Measurements from ENCODE around the gene LENEP. TPM values are rescaled to one million over a fixed set of nuclear protein-coding genes. Genes with fewer than 3 reads are reported as not detected.
"Not testable (repeated sequence)": the region's sequence is repeated elsewhere in the genome, so short reads cannot be mapped to it uniquely, and the experiment has no call there.

The LENEP gene
- total and polyA plus RNA-seq, 4 experiments from 2014 or later, result 1.1 to 3.1 TPM; not detected in 2

DNA sequence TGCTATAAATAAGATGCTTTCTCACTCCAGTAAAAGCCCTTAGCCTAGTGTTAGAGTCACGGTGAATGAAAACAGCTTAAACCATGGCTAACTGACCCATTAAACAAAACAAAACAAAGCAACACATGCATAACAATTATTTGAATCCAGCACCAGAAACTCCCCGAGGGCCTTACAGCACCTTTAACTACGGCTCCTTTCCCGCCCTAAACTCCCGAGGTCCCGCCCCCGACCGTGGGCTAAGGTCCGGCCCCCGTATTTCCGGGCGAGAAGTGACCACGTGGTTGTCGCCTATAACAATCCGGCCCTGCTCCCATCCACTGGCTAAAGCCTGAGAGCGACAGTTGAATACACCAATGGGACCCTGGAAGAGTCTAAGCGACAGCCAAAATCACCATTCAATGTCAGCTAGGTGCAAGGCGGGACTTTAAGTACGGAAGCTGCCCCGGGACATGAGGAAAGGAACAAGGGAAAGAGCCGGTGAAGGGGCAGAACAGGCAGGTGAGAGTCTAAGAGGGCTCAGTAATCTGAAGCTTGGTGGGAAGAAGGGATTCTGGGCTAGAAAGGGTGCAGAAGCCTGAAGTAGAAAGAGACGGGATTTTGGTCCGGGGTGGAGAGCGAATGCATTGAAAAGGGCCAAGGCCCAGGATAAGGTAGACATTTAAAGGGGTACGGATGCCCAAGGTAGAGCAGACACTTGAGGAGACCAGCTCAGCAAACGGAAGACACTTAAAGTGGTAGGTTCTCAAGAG, 10.3 kb upstream of the LENEP start, which contains the start of gene FLAD1:
TSS of gene FLAD1 (plus strand) at position 448 of the 752 bp plus-strand sequence. CDS start 351 bp downstream, outside the sequence.
- peaks cover 2 to 6% of the 10 kb centered on the region in 2 donors for H3K36me3 Mint-ChIP-seq
- intact Hi-C loops (cut with micrococcal nuclease), result loop anchor here (1.0 to 2.0 kb wide), 6 partner anchors 9 to 68 kb away; partner anchors contain the start of genes ADAM15, CKS1B, PMVK and PYGO2
- CTCF ChIA-PET (ENCODE audit: partially characterized antibody), result interaction anchor here (1.0 to 16.3 kb wide), 13 partner anchors 10 to 70 kb away, joined by 3 to 226 read pairs (median 8); partner anchors contain the start of genes LENEP, PBXIP1, PMVK and PYGO2
- peaks cover 4 to 8% (median 6%) of the 10 kb centered on the region in 4 donors for H3K4me1 Mint-ChIP-seq
- Histone ChIP-seq H3K9me3 (ENCODE audit: control insufficient read depth in 1 of 2, low read length in 2 of 2) (no peaks in the 10 kb centered on the region), H3K27ac (ENCODE audit: low read depth, low read length) (peak within 1 kb of the TSS; percentile 76), H3K36me3 (ENCODE audit: insufficient read depth, low read length) (peaks cover 12% of the 10 kb centered on the region), H3K4me1 (ENCODE audit: insufficient read depth, low read length) (peaks cover 27% of the 10 kb centered on the region), H3K4me3 (ENCODE audit: low read length in 2 of 2) (peak within 1 kb of the TSS; percentile 79 to 92), H3K27me3 (ENCODE audit: insufficient read depth, low read length) (no peaks in the 10 kb centered on the region)
- peak; percentile 96 to 99 (median 96) for DNase-seq
- POLR2A ChIA-PET (ENCODE audit: partially characterized antibody), result interaction anchor here (0.6 to 41.7 kb wide), 19 partner anchors 9 to 425 kb away, joined by 3 to 1543 read pairs (median 5); partner anchors contain the start of genes ADAM15, CKS1B, LENEP and PBXIP1
- no peaks in the 10 kb centered on the region for H3K27me3 Mint-ChIP-seq
- no peak within 1 kb of the TSS for H3K4me3 Mint-ChIP-seq
- H3K27ac Mint-ChIP-seq, result peak within 1 kb of the TSS in 1 of 7 donors; percentile 92
- H3K9me3 Mint-ChIP-seq, result no peaks in the 10 kb centered on the region

GRCh38 chr1:154983776-154984466, 9.5 kb upstream of the LENEP start:
- H3K36me3 Mint-ChIP-seq, result peaks cover 8 to 13% of the 10 kb centered on the region in 2 donors
- CTCF ChIA-PET (ENCODE audit: partially characterized antibody), result interaction anchor here (1.0 to 16.3 kb wide), 12 partner anchors 9 to 101 kb away, joined by 3 to 226 read pairs (median 10); partner anchors contain the start of genes LENEP, PBXIP1 and PYGO2

GRCh38 chr1:154986736-154987135, 6.7 kb upstream of the LENEP start:
- H3K4me3 ChIP-seq (ENCODE audit: low read length in 2 of 2); intact Hi-C loops (cut with micrococcal nuclease); H3K27me3 ChIP-seq (ENCODE audit: insufficient read depth, low read length); H3K9me3 ChIP-seq (ENCODE audit: control insufficient read depth in 1 of 2, low read length in 2 of 2); DNase-seq; H3K4me3 Mint-ChIP-seq; H3K27ac ChIP-seq (ENCODE audit: low read depth, low read length); H3K27me3 Mint-ChIP-seq; H3K9me3 Mint-ChIP-seq: not testable (repeated sequence)
- Mint-ChIP-seq H3K27ac (peak overlapping the region in 1 of 7 donors; percentile 22), H3K4me1 (peaks cover 13 to 19% (median 17%) of the 10 kb centered on the region in 4 donors), H3K36me3 (peaks cover 19 to 30% of the 10 kb centered on the region in 2 donors)
- ChIA-PET CTCF (ENCODE audit: partially characterized antibody) (interaction anchor here (0.8 to 3.4 kb wide), 5 partner anchors 10 to 58 kb away, joined by 3 to 20 read pairs (median 3); no protein-coding TSS in a partner anchor), POLR2A (ENCODE audit: partially characterized antibody) (interaction anchor here (1.2 to 41.7 kb wide), 4 partner anchors 16 to 50 kb away, joined by 5 to 1543 read pairs (median 800); partner anchors contain the start of genes CKS1B, FLAD1, LENEP and PBXIP1)
- Histone ChIP-seq H3K36me3 (ENCODE audit: insufficient read depth, low read length) (peaks cover 35% of the 10 kb centered on the region), H3K4me1 (ENCODE audit: insufficient read depth, low read length) (peaks cover 42% of the 10 kb centered on the region)

More at GRCh38 chr1:154983776-154984466, 9.5 kb upstream of the LENEP start:
- intact Hi-C loops (cut with micrococcal nuclease), result loop anchor here (1.0 to 2.0 kb wide), 6 partner anchors 10 to 67 kb away; partner anchors contain the start of genes ADAM15, CKS1B, PMVK and PYGO2
- POLR2A ChIA-PET (ENCODE audit: partially characterized antibody), result interaction anchor here (0.8 to 41.7 kb wide), 16 partner anchors 10 to 426 kb away, joined by 3 to 1543 read pairs (median 6); partner anchors contain the start of genes ADAM15, CKS1B, LENEP and PBXIP1
- Histone ChIP-seq H3K9me3 (ENCODE audit: control insufficient read depth in 1 of 2, low read length in 2 of 2) (no peaks in the 10 kb centered on the region), H3K27me3 (ENCODE audit: insufficient read depth, low read length) (no peaks in the 10 kb centered on the region), H3K36me3 (ENCODE audit: insufficient read depth, low read length) (peaks cover 20% of the 10 kb centered on the region), H3K4me3 (ENCODE audit: low read length in 2 of 2) (peak overlapping the region; percentile 79 to 92), H3K4me1 (ENCODE audit: insufficient read depth, low read length) (peaks cover 34% of the 10 kb centered on the region), H3K27ac (ENCODE audit: low read depth, low read length) (peak overlapping the region; percentile 76)
- no peak for DNase-seq
- no peak overlapping the region for H3K4me3 Mint-ChIP-seq
- H3K27ac Mint-ChIP-seq, result peak overlapping the region in 1 of 7 donors; percentile 92
- no peaks in the 10 kb centered on the region for H3K9me3 Mint-ChIP-seq
- H3K4me1 Mint-ChIP-seq, result peaks cover 6 to 15% (median 11%) of the 10 kb centered on the region in 4 donors
- H3K27me3 Mint-ChIP-seq, result no peaks in the 10 kb centered on the region

DNA sequence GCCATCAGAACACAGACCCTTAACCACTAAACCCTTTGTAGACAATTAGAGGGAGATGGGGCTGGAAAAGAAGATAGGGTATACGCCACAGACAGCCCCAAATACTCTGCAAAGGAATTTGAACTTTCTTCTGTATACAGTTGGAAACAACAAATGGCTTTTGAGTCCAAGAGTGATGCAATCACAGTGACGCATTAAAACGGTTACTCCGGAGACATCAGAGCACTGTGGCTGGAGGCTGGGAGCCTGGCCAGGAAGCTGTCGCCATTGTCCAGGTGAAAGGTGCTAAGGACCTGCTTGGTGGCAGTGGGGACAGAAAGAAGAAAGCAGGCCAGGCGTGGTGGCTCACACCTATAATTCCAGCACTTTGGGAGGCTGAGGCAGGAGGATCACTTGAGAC, 6.1 kb upstream of the LENEP start:
- H3K9me3 Mint-ChIP-seq, result no peaks in the 10 kb centered on the region
- POLR2A ChIA-PET (ENCODE audit: partially characterized antibody), result interaction anchor here (1.2 to 41.7 kb wide), 3 partner anchors 17 to 51 kb away, joined by 5 to 1543 read pairs (median 1543); partner anchors contain the start of genes CKS1B, FLAD1, LENEP and PBXIP1

DNA sequence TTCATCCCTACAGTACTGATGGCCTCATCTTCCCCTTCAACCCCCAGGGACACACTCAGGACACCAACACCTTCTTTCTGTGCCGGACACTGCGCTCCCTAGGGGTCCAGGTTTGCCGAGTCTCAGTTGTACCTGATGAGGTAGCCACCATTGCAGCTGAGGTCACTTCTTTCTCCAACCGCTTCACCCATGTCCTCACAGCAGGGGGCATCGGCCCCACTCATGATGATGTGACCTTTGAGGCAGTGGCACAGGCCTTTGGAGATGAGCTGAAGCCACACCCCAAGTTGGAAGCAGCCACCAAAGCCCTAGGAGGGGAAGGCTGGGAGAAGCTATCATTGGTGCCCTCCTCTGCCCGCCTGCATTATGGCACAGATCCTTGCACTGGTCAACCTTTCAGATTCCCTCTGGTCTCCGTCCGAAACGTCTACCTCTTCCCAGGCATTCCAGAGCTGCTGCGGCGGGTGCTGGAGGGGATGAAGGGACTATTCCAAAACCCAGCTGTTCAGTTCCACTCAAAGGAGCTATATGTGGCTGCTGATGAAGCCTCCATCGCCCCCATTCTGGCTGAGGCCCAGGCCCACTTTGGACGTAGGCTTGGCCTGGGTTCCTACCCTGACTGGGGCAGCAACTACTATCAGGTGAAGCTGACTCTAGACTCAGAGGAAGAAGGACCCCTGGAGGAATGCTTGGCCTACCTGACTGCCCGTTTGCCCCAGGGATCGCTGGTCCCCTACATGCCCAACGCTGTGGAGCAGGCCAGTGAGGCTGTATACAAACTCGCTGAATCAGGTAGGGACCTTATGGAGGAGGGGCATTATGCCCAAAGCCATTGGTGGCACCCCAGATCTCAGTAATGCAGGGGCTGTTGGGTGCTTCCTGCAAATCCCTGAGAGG, 5.1 kb upstream of the LENEP start:
- ChIA-PET CTCF (ENCODE audit: partially characterized antibody) (interaction anchor here (1.2 to 3.4 kb wide), 8 partner anchors 8 to 97 kb away, joined by 3 to 39 read pairs (median 4); no protein-coding TSS in a partner anchor), POLR2A (ENCODE audit: partially characterized antibody) (interaction anchor here (1.2 to 41.7 kb wide), 4 partner anchors 18 to 63 kb away, joined by 3 to 1543 read pairs (median 774); partner anchors contain the start of genes ADAM15, CKS1B, FLAD1 and LENEP)
- Histone ChIP-seq H3K9me3 (ENCODE audit: control insufficient read depth in 1 of 2, low read length in 2 of 2) (no peaks in the 10 kb centered on the region), H3K27ac (ENCODE audit: low read depth, low read length) (no peak overlapping the region), H3K36me3 (ENCODE audit: insufficient read depth, low read length) (peaks cover 35% of the 10 kb centered on the region), H3K27me3 (ENCODE audit: insufficient read depth, low read length) (no peaks in the 10 kb centered on the region), H3K4me3 (ENCODE audit: low read length in 2 of 2) (no peak overlapping the region), H3K4me1 (ENCODE audit: insufficient read depth, low read length) (peaks cover 36% of the 10 kb centered on the region)
- no peaks in the 10 kb centered on the region for H3K9me3 Mint-ChIP-seq
- no peaks in the 10 kb centered on the region for H3K27me3 Mint-ChIP-seq
- H3K36me3 Mint-ChIP-seq, result peaks cover 19 to 35% of the 10 kb centered on the region in 2 donors
- DNase-seq, result no peak
- no peak overlapping the region for H3K27ac Mint-ChIP-seq
- H3K4me1 Mint-ChIP-seq, result peaks cover 13 to 19% (median 17%) of the 10 kb centered on the region in 4 donors
- H3K4me3 Mint-ChIP-seq, result no peak overlapping the region
- intact Hi-C loops (cut with micrococcal nuclease), result no loop called here

More for the DNA sequence above, 6.1 kb upstream of the LENEP start:
- H3K27ac ChIP-seq (ENCODE audit: low read depth, low read length), result no peak overlapping the region
- Mint-ChIP-seq H3K27me3 (no peaks in the 10 kb centered on the region), H3K27ac (peak overlapping the region in 1 of 7 donors; percentile 22), H3K36me3 (peaks cover 19 to 30% of the 10 kb centered on the region in 2 donors), H3K4me1 (peaks cover 13 to 19% (median 17%) of the 10 kb centered on the region in 4 donors), H3K4me3 (no peak overlapping the region)
- peaks cover 41% of the 10 kb centered on the region for H3K4me1 ChIP-seq (ENCODE audit: insufficient read depth, low read length)
- CTCF ChIA-PET (ENCODE audit: partially characterized antibody), result interaction anchor here (1.2 to 3.4 kb wide), 9 partner anchors 9 to 98 kb away, joined by 3 to 39 read pairs (median 4); no protein-coding TSS in a partner anchor
- H3K9me3 ChIP-seq (ENCODE audit: control insufficient read depth in 1 of 2, low read length in 2 of 2), result no peaks in the 10 kb centered on the region
- H3K4me3 ChIP-seq (ENCODE audit: low read length in 2 of 2), result no peak overlapping the region
- no peaks in the 10 kb centered on the region for H3K27me3 ChIP-seq (ENCODE audit: insufficient read depth, low read length)
- intact Hi-C loops (cut with micrococcal nuclease), result no loop called here
- DNase-seq, result no peak
- peaks cover 35% of the 10 kb centered on the region for H3K36me3 ChIP-seq (ENCODE audit: insufficient read depth, low read length)

Measured in CD4-positive, alpha-beta memory T cell (primary cell).